Fibroblast of skin of back (primary cell): ENCODE measurements around the gene ATP8A1.

Experiments
- DNase-seq: peaks from one replicate; pipeline ENCODE4 v3.0.0-alpha.2; 2013

Gene ATP8A1

DNA sequence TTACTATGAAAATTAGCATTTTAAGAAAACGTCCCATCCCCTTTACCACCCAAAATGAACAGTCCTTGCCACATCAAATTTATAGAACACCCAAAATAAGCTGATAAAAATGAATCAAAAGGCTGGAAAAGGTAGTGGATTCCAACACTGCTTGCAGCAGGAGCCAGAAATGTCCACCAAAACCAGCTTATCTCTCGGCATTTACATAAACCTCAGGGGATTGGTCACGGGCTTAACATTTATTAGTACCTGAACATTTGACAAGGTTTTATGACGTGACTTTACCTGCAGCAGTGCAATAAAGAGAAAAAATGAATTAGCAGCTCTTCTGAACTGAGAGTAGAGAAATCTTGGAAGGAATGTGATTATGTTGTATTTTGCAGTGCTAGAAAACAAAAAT lies 31.6 kb downstream of the ATP8A1 start:
- no peak for DNase-seq

DNA sequence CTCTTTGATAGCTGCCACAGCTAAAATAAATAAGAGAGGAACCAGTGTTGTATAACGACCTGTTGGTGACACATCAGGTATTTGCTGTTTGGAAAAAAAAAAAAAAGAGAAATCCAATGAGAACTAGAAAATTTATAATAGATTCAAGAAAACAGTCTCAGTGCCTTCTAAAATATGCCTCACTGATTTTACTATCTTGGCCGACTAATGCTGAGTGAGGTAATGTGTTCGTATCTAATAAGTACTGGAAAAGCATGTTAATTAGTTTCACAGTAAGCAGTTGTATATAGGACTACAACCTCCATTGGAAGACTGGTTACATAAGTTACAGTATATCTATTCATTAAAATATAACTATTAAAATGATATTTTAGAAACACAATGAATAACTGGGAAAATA lies 32.4 kb downstream of the ATP8A1 start:
- DNase-seq: no peak

DNA sequence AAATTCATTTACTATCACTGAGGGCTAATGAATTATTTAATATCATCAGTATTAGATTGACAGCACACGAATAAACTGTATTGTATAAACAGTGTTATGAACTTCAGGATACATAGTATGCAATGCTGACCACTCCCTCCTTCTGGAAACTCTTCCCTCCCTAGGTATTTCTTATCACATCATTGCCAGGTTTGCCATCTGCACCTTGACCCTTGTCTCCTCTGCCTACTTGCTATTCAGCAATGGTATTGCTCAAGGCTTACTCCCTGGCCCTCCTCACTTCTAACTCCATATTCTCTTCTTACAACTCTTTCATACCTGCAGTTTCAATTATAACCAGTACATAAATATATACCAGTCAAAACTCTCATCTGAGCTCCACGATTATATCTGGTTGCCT lies 38.9 kb downstream of the ATP8A1 start:
- no peak for DNase-seq

DNA sequence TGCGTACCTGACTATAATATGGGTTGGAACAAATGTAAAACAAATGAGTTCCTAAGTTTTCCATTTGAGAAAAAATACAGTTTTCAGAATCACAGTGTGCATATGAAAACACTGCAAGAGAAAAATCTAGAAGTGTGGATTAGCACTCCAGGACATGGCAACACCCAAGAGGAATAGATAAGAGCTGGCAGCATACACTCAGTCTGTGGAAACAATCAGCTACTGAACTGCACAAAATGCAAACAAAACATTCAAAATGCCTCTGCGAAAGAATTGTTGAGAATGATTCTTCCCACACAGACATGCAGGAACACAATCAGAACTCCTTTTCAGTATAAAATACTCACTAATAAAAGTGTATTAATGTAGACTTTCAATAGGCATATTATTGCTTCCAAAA lies 39.9 kb downstream of the ATP8A1 start:
- DNase-seq: no peak

DNA sequence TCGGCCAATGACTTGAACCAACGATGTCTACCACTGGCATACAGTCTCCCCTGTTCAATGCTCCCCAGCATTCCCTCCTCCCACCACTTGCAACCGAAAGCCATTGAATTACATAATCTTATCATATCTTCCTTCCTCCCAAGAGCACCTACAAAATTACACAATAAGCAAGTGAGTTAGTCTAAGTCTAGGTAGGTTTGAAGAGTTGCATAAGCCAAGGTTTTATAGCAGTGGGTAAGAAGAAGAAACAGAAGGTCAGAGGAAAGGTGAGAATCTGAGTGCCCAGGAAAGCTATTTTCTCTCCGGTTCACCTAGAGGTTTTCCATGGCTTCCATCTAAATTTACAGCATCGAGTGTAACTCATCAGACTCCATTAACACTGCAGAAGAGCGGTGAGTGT lies 40.3 kb downstream of the ATP8A1 start:
- DNase-seq: no peak

DNA sequence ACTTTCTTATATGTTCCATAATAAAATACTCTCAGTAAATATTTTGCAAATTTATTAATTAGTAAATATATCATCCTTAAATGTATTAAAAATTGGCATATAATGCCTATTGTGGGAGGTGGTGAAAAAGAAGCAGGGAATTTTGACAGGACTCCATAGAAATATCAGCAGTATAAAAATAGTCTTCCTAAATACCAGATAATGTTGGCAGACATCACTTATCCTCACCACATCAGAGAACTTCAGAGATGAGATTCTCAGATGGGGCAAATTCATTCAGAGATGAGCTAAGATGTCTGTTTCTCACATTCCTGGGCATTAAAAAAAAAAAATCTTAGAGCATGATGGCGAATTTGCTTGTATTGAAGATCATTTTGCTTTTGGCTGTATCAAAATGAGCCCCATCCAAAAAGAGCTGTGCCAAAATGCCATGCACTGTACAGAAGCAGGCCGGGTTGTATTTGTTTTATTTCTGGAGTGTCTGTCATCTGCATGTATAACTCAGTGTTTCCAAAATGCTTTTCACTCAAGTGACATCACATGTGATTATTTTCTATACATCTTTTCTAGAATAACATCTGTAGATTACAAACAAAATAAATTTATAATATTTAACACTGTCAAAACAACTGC lies 41.7 kb downstream of the ATP8A1 start:
- DNase-seq: no peak

DNA sequence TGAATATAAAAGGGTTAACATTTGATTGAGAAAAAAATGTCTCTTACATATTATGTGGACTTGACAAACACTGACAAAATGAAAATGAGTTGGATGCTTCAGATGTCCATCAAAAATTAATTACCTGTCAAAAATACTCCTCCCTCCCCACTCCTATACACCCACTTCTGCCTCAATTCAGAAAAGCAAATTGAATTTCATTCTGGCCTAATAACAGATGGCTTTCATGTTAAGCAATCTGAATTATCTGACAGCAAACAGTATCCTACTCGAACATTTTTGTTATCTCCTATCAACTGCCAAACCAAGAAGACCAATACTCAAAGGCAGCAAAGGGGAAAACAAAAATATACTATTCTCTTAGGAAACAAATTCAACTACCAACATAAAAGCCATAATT lies 44.0 kb downstream of the ATP8A1 start:
- no peak for DNase-seq

DNA sequence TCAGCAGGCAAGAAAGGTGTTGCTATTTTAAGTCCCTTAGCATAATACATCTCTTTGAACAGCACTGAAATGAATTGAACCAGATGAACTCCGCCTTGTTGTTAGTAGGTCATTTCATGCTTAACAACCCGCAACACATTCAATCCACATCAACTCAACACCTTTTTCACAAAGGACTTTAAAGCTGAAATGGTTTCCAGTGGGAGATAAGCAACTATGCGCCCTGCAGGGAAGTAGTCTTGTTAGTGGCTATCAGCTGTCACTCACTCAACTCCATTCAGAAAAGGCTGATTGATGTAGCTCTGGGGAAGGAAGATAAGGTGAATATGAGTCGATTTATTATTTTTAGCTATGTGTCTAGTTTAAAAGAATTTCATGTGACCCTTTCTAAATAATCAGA lies 46.0 kb downstream of the ATP8A1 start:
- DNase-seq: no peak

DNA sequence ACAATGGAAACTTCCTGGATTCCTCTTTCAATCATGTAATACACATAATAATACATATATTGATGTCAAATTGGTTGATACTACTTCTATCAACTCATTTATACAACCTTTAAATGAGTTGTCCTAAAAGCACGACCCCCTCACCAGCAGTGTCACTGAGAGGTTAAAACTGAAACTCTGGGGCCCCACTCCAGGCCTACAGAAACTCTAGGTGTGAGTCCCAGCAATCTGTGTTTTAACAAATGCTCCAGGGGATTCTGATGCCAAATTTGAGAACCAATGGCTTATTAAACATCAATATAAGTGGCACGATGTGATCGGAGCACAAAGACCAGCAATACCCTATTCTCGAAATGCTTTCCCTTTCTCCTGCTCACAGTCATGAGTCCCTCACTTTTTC lies 47.9 kb downstream of the ATP8A1 start:
- no peak for DNase-seq

DNA sequence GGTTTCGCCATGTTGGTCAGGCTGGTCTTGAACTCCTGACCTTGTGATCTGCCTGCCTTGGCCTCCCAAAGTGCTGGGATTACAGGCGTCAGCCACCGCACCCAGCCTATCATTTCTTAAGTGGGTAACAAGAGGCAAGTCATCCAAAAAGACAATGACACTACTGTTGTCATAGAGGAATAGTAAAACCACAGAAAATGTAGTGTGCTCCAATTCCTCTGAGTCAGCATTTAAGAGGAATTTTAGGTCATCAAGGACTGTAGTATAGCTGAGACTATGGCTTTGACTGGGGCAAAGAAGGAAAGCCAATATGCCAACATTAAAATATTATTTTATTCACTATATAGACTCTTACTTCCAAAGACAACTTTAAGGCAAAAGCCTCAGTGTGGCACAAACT lies 48.4 kb downstream of the ATP8A1 start:
- no peak for DNase-seq

DNA sequence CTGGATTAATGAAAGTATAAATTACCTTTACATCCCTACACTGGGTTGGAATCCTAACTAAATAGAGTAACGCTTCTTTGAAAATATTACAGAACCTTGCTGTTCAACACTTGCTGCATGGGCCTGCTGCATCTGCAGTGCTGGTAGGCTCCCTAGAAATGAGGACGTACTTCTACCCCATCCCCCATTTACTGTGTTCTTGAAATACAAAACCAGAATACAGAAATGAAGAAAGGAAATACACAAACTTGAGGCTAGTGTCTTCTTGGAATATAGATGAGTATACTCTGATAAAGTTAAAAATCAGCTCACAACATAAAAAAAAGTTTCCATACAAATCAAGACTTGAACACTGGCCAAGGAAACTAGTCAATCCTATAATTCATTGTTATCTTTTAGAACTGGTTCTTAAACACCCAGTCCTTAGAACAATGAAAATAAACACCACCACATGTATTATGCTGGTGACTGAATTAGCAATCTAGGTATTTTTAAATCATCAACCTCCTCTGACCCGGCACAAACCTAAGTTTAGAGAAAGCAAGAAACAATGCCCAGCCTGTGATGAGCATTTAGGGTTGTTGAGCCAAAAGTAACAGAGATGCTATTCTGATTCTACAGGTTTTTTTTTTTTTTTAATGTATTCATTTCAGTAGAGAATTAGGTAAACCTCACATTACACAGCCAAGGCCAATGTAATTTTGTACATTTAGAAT lies 49.7 kb downstream of the ATP8A1 start:
- no peak for DNase-seq

DNA sequence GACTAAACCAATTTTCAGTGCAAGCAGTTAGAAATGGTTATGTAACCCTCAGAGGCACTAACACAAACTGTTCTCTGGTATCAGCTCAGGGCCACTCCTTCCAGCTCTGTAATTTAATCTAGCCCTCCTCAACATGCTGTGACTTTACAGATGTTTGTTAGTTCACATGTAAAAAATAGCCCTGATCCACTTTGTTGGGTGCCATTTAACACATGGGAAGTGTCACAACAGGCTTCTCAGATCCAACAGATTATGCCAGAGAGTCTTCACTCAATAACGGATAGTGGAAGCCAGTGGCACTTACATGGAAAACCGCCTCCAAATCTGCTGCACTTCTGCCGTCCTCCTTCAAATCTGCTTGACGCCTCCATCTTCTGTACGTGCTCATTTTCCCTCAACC lies 51.6 kb downstream of the ATP8A1 start:
- DNase-seq: no peak

DNA sequence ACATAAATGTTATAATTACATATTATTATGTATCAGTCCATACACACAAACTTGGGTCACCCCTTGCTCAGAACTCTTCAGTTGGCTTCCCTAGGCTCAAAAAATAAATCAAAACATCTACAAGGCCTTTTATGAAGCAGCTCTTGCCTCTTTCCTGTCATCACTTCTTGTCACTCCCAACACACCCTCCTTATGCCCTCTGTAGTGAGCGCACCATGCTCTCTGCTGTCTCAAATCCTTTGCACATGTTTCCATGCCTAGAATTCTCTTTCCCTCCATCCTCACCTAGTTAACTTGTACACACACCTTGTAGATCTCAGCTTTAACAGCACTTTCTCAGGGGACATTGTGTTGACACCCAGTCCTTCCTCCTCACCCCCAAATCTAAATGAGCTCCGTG lies 53.0 kb downstream of the ATP8A1 start:
- no peak for DNase-seq

DNA sequence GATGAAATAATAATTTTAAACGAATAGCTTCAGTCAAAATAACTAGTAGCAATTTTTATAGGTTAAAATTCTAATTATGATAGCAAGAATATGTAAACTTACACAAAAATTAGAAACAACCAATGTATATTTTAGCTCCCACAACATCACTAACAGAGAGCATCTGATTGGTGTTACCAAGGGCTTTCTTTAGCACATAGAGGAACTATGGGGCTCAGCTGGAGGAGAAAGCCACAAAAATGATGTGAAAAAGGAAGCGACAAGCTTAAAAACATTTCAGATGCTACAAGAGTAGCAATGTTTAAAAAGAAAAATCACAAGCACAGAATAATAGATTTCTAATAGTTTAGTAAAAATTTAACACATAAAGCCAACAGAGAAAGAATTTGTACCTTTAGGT lies 56.3 kb downstream of the ATP8A1 start:
- no peak for DNase-seq

DNA sequence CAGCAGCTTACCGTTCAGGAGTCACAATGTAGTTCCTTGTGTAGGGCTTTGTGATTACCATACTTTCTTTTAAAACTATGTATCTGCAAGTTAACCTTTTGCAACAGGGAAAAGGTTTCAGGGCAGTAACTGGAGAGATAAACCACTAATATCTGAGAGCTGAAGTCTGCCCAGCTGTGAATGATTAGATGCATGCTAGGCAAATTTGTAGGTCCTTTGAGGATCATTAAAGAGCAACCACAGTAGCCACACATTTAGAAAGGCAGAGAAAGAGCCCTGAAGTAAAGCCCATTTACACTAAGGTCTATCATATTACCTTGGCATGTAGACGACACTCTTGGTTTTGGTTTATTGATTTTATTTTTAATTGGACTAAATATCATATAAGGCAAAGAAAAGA lies 60.0 kb downstream of the ATP8A1 start:
- no peak for DNase-seq

DNA sequence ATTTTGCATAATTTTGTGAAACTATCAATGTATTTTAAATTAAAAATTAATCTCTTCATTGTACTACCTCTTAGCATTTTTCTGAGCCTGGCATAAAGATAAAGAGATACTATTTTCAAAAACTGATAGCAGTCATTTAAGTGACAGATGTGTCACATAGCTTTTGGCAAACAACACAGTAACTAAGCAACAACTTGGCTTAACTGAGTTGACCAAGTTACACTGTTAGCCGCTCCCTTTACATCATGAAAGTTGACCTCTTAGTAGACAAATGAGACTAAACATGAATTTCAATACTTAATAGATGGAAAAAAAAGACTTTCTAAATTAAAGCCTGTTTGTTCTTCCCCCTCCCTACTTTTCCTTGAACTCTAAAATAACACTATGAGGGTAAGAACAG lies 62.0 kb downstream of the ATP8A1 start:
- DNase-seq: no peak

DNA sequence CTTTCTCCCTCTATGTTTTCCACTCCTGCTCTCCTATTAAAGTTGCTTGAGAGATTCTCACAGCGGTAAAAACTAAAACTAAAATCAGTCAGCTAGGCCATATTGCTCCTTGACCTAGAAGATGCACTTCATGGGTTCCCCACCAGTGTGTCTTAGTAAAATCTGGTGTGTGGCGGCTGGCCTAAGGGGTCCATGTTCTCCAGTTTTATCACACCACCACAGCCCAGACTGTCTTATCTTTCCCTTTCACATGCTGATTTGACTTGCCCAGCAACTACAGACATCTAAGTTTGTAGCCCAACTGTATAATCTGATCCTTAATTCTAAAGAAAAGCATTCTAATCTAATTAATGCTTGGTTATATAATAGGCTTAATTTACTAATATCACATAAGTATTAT lies 68.0 kb downstream of the ATP8A1 start:
- DNase-seq: no peak

DNA sequence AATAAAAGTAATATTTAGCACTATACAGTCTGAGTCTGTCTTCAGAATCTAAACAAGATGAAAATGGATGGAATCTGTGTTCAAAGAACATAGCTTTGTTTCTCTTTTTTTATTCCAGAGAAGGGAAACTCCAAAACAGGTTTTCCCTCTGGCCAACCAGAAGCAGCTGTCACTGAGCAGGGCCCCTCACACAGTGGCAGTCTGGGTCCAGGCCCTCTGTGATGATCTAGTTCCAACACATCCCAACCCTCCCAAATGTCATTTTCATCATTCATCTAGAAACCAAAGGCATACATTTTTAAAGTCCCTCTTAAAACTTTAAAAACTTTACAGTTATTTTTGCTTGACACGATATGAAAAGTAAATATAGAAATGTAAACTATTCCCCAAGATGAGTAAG lies 70.1 kb downstream of the ATP8A1 start:
- no peak for DNase-seq

DNA sequence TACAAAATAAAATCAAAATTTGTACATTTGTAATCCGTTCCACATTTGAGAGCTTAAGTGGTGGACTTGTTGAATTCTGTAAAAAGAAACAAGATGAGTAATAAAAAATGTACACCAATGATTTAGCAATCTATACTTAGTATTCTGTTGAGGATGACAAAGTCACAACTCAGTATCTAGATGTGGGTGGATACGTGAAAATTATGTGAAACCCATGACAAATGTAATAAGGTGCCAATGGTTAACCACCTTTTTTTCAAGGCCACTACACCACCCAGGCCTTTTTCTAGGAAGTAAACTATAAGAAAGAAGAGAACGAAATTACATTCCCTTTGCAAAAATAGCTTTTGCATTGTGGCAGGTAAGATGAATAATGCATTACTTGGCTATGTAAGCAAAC lies 77.0 kb downstream of the ATP8A1 start:
- DNase-seq: no peak

DNA sequence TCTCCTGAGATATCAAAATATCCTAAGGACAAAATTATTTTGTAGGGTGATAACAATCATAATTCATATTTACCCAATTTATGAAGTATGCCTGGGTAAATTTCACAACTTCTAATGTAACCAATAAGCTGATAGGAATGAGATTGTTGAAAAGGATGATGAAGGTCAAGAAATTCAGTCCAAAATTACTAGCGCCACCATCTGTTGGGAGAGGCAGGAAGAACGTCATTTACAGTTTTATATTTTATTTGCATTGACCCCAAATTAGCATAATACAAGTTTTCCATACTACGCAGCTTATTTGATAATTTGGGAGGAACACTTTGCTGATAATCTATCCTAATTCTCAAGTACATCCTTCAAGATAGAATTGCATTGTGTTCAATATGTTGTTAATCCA lies 78.7 kb downstream of the ATP8A1 start:
- DNase-seq: no peak

DNA sequence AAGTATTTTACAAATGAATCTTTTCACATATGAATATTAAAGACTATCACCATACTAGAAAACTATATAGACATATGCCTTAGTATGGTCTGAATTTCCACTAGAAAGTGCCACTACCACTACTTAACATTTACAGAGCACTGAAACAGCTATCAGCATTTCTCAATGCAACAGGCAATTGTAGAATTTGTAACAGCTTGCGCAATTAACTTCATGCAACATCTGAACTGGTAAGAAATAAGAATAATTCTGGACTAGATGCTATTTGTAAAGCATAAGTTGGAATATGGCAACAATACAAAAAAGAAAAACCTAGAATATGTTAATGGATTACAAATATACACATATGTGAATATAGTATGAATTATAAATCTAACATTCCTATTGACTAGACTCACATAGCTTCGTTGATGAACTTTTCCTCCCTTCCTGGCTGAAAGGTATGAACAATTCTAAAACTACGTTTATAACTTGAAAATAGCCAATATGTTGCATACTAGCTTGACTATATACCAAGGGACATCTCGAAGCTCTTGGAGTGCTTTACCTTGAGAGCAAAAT lies 82.0 kb downstream of the ATP8A1 start:
- DNase-seq: no peak

DNA sequence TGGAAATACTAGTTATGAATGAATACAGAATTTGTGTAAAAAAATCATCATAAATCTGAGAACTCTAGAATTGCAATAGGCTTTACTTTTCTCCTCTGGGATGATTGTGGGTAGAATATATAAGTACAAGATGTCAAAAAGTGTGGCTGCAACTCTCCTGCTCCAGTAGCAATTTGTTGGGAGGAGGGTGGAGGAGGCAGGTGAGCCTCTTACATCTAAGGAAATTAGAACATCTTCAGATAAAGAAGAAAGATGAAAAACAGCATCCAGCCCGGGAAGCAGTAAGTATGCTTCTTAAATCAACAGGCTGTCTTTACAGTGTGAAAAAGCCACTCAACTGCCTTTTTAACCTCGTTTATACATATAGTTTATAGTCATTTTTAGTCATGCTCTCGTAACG lies 83.7 kb downstream of the ATP8A1 start:
- no peak for DNase-seq

DNA sequence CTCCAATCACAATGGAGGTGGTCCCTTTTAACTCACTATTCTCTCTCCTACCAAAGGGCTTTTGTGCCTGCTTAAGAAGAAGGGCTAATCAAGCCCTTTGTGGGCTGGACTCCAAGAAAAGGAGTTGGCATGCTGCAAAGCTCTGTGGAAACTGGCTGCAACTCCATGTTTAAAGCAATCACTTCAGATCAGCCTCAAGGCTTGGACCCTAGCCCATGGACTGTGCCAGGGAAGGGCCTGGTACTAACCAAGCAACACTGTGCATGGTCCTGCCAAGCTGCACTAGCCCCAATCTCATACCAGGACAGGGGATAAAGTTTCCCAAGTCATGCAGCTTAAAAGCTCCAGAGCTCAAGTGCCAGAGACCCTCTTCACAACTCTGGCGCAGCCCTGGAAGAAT lies 86.7 kb downstream of the ATP8A1 start:
- no peak for DNase-seq

DNA sequence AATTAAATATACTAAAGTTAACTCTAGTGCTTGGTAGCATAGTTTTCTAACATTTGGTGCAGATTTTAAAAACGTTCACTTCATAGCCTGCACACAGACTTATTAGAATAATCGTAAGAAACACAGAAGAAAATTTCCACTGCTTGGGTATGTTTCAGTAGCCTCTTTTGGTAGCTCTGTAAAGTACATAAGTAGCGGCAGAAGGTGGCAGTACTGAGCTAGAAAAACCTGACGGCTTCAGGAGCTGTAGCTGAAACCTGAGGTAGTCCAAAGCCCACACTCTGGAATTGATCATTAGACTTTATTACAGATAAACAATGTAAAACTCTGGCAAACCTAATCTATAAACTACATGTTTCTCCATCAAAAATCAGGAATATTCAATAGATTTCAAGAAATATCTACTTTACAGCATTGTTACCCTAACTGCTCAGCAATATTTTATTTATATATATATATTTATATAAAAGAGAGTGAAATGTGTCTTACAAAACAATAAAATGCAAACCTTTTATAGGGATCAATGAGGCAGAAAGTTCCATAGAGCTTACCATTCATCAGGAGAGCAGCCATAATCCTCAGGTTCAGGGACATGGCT lies 88.2 kb downstream of the ATP8A1 start:
- peak; percentile 57 for DNase-seq
